Fibroblast of villous mesenchyme (primary cell): ENCODE data around the gene PCED1A. TPM values are rescaled to one million over a fixed set of nuclear protein-coding genes. Genes with fewer than 3 reads are reported as not detected.
A peak's percentile ranks its signal among the peaks of the same experiment; 100 is the strongest.

Source experiments
- DNase-seq: peaks from one replicate; pipeline ENCODE4 v3.0.0-alpha.2; 2010; ENCODE audit warnings: low read depth
- H3K4me3 ChIP-seq: 2 replicates; pipeline ENCODE4 v1.5.1; 2011; ENCODE audit warnings: low read depth, mild to moderate bottlenecking, low read length
- CTCF ChIP-seq: IDR thresholded peaks from 2 replicates; pipeline ENCODE4 v1.5.1; 2012; ENCODE audit warnings: low read depth, mild to moderate bottlenecking, low read length; ENCODE audit not compliant: insufficient read depth
- total RNA-seq: library from RNA; depleted of rRNA; stranded (reverse); fragments of >200 nt; gene quantifications from 2 replicates; pipeline ENCODE4 v1.2.3, GENCODE V29; 2012

PCED1A gene
- total RNA-seq = 32.5 and 32.8 TPM in 2 replicates

GRCh38 chr20:2840138-2840966, at the start of gene PCED1A, which contains the start of gene VPS16:
Gene PCED1A, minus strand, starts transcription at chr20:2840655. Its CDS starts 743 bp downstream, at chr20:2839912.
Gene VPS16, plus strand, starts transcription at chr20:2840745. Its CDS starts 30 bp downstream, at chr20:2840775.
- peak within 1 kb of the TSS; percentile 92 for H3K4me3 ChIP-seq
- DNase-seq = peak; percentile 83
- no peak for TF ChIP-seq CTCF

- no peak for DNase-seq
- TF ChIP-seq CTCF = no peak
- no peak overlapping the region for H3K4me3 ChIP-seq
Measured at GRCh38 chr20:2889797-2890196, 49.3 kb upstream of the PCED1A start.

- DNase-seq = no peak
- no peak overlapping the region for H3K4me3 ChIP-seq
- TF ChIP-seq CTCF = no peak
Measured at GRCh38 chr20:2889209-2889608, 48.8 kb upstream of the PCED1A start.

GRCh38 chr20:2888224-2888955, 47.9 kb upstream of the PCED1A start:
- no peak for TF ChIP-seq CTCF
- no peak overlapping the region for H3K4me3 ChIP-seq
- DNase-seq = peak; percentile 41

GRCh38 chr20:2887715-2888114, 47.3 kb upstream of the PCED1A start:
- no peak for TF ChIP-seq CTCF
- no peak overlapping the region for H3K4me3 ChIP-seq
- no peak for DNase-seq

GRCh38 chr20:2883726-2884637, 43.5 kb upstream of the PCED1A start:
- no peak for TF ChIP-seq CTCF
- no peak for DNase-seq

More at GRCh38 chr20:2883726-2884637, 43.5 kb upstream of the PCED1A start:
- no peak overlapping the region for H3K4me3 ChIP-seq
